Loucy (cell line): ENCODE results near the gene MTARC1.

Experiments
- H2AFZ ChIP-seq: fragments of 200-600 bp; sonication (generic); 2 replicates; pipeline ENCODE4 v1.6.0; 2016; ENCODE audit warnings: antibody characterized with exemption, mild to moderate bottlenecking, low read length, moderate library complexity
- H3F3A ChIP-seq: fragments of 200-600 bp; 2 replicates; pipeline ENCODE4 v1.6.0; 2016; ENCODE audit warnings: antibody characterized with exemption, low read depth, mild to moderate bottlenecking
- H3K27me3 ChIP-seq: fragments of 200-600 bp; sonication (generic); 2 replicates; pipeline ENCODE4 v1.6.1; 2014; ENCODE audit warnings: low read length, mild to moderate bottlenecking; ENCODE audit not compliant: insufficient read depth, poor library complexity, severe bottlenecking
- H3K36me3 ChIP-seq: fragments of 200-600 bp; sonication (generic); 2 replicates; pipeline ENCODE4 v1.6.1; 2016; ENCODE audit warnings: low read length; ENCODE audit not compliant: insufficient read depth
- H3K4me1 ChIP-seq: fragments of 200-600 bp; sonication (generic); 2 replicates; pipeline ENCODE4 v1.5.1; 2014; ENCODE audit warnings: low read length, mild to moderate bottlenecking; ENCODE audit not compliant: insufficient read depth, poor library complexity, severe bottlenecking
- H3K4me2 ChIP-seq: fragments of 200-600 bp; sonication (generic); 2 replicates; pipeline ENCODE4 v1.6.0; 2014; ENCODE audit warnings: antibody characterized with exemption, low read length, low read depth, mild to moderate bottlenecking; ENCODE audit not compliant: poor library complexity, severe bottlenecking
- H3K4me3 ChIP-seq: fragments of 200-600 bp; sonication (generic); 2 replicates; pipeline ENCODE4 v1.5.1; 2014; ENCODE audit warnings: low read length, mild to moderate bottlenecking, mixed read lengths; ENCODE audit not compliant: poor library complexity, severe bottlenecking
- H3K79me2 ChIP-seq: fragments of 200-600 bp; sonication (generic); 2 replicates; pipeline ENCODE4 v1.6.1; 2014; ENCODE audit warnings: low read length; ENCODE audit not compliant: insufficient read depth
- H3K9ac ChIP-seq: fragments of 200-600 bp; sonication (generic); 2 replicates; pipeline ENCODE4 v1.6.0; 2014; ENCODE audit warnings: mild to moderate bottlenecking, low read depth, low read length, moderate library complexity; ENCODE audit not compliant: poor library complexity, severe bottlenecking
- H3K9me2 ChIP-seq: fragments of 200-600 bp; sonication (generic); replicated peaks from 2 replicates; pipeline ENCODE4 v1.6.1; 2016; ENCODE audit warnings: low read depth, low read length, mixed read lengths
- H3K9me3 ChIP-seq: fragments of 200-600 bp; sonication (generic); 2 replicates; pipeline ENCODE4 v1.6.1; 2014; ENCODE audit warnings: mild to moderate bottlenecking, antibody characterized with exemption, low read length, low read depth; ENCODE audit not compliant: insufficient read depth
- H4K20me1 ChIP-seq: fragments of 200-600 bp; sonication (generic); 2 replicates; pipeline ENCODE4 v1.6.0; 2014; ENCODE audit warnings: antibody characterized with exemption, low read length, mild to moderate bottlenecking; ENCODE audit not compliant: insufficient read depth, poor library complexity, severe bottlenecking
- CTCF ChIP-seq: fragments of 200-600 bp; sonication (generic); conservative IDR thresholded peaks from 2 replicates; pipeline ENCODE4 v1.5.1; 2014; ENCODE audit warnings: mild to moderate bottlenecking, antibody characterized with exemption, low read length
- EZH2phosphoT487 ChIP-seq: fragments of 200-600 bp; IDR thresholded peaks from 2 replicates; pipeline ENCODE4 v1.6.1; 2018; ENCODE audit warnings: antibody characterized with exemption, mild to moderate bottlenecking, moderate library complexity, borderline replicate concordance

Gene MTARC1

GRCh38 chr1:220788900-220789299, 2.2 kb downstream of the MTARC1 start:
- Histone ChIP-seq H3K4me3 (no peak overlapping the region), H3K4me1 (no peaks in the 10 kb centered on the region), H3K4me2 (no peak overlapping the region), H3K9me3 (no peaks in the 10 kb centered on the region), H2AFZ (no peak overlapping the region), H3K9ac (no peak overlapping the region), H3K27me3 (no peaks in the 10 kb centered on the region), H3F3A (no peaks in the 10 kb centered on the region), H3K36me3 (no peaks in the 10 kb centered on the region), H3K9me2 (no peaks in the 10 kb centered on the region), H4K20me1 (no peaks in the 10 kb centered on the region), H3K79me2 (no peaks in the 10 kb centered on the region)
- TF ChIP-seq EZH2phosphoT487 = no peak
- no peak for TF ChIP-seq CTCF

- H3K9me2 ChIP-seq = no peaks in the 10 kb centered on the region
- H3K9me3 ChIP-seq = no peaks in the 10 kb centered on the region
- H3F3A ChIP-seq = no peaks in the 10 kb centered on the region
- H3K27me3 ChIP-seq = no peaks in the 10 kb centered on the region
- no peaks in the 10 kb centered on the region for H3K36me3 ChIP-seq
- H2AFZ ChIP-seq = no peak overlapping the region
- H4K20me1 ChIP-seq = no peaks in the 10 kb centered on the region
- H3K4me3 ChIP-seq = no peak overlapping the region
- no peak overlapping the region for H3K9ac ChIP-seq
- H3K79me2 ChIP-seq = no peaks in the 10 kb centered on the region
- no peak overlapping the region for H3K4me2 ChIP-seq
- TF ChIP-seq EZH2phosphoT487 (no peak), CTCF (no peak)
- H3K4me1 ChIP-seq = no peaks in the 10 kb centered on the region
Measured at GRCh38 chr1:220789532-220790147, 2.9 kb downstream of the MTARC1 start.

- Histone ChIP-seq H3K9ac (no peak overlapping the region), H2AFZ (peak overlapping the region; percentile 55; the same call in 1 of the 2 replicates), H3K36me3 (no peaks in the 10 kb centered on the region), H3K4me2 (no peak overlapping the region), H4K20me1 (no peaks in the 10 kb centered on the region), H3K27me3 (no peaks in the 10 kb centered on the region), H3F3A (no peaks in the 10 kb centered on the region), H3K4me3 (no peak overlapping the region), H3K9me2 (no peaks in the 10 kb centered on the region), H3K4me1 (no peaks in the 10 kb centered on the region), H3K79me2 (no peaks in the 10 kb centered on the region), H3K9me3 (no peaks in the 10 kb centered on the region)
- TF ChIP-seq EZH2phosphoT487 (no peak), CTCF (no peak)
Measured at GRCh38 chr1:220791285-220791684, 4.6 kb downstream of the MTARC1 start.
